ENCODE results near the gene PPHLN1.

Gene PPHLN1

GRCh38 chr12:42485823-42486222 lies 159.9 kb downstream of the PPHLN1 start:
- DNase-seq, result no peak

DNA sequence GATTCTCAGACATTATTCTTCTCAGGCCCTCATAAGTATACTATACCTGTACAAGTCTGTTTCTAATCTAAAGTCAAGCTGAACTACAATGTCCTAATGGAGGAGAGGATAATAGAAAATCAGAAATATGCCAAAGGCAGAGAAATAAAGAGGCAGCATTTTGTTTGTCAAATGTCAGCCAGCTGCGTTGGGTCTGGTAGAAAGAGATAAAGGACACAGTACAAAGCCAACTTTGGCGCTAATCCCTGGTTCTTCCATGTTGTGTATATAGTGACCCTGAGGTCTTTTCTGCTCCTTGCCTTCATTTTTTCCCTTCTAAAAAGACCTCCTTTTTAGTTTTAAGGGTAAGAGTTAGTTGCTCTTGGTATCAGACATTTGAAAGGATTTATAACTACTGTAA lies 160.4 kb downstream of the PPHLN1 start:
- DNase-seq, result no peak

DNA sequence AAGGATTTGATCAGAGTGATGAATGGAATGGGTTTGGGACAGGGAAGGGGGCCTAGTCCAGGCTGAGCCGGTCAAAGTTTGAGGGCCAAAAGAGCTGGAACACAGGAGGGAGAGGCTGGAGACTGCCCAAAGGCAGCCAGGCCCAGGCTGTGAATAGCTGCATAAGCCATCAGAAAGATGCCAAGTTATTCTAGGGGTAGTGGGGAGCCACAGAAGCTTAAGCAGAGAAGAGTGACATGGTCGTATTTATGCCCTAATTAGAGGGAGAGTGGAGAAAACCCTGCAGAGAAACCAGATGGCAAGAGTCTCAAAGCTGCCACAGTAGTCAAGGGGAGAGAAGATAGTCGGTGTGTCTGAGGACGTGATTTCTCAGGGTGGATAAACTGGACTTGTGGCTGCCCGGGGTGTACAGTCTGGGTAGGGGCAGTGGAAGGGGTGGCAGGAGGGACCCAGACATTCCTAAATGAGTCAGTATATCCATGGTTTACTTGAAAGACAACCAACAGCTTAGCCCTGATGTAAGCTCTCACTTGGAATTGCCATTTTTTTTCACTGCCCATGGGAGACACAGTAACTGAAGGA lies 164.4 kb downstream of the PPHLN1 start:
- DNase-seq, result no peak
